Parathyroid adenoma (tissue), 2 donors: Measurements from ENCODE around the gene DFFA.
"Not testable (repeated sequence)": the region's sequence is repeated elsewhere in the genome, so short reads cannot be mapped to it uniquely, and the experiment has no call there.

Experiments
- H2AFZ ChIP-seq: fragments of 300-600 bp; sonication (generic); one replicate; pipeline ENCODE4 v1.7.0; 2017; ENCODE audit warnings: antibody characterized with exemption, mild to moderate bottlenecking
- H3K27ac ChIP-seq: fragments of 300-600 bp; sonication (generic); one replicate; pipeline ENCODE4 v1.7.0; 2017
- H3K27me3 ChIP-seq: fragments of 300-600 bp; sonication (generic); one replicate; pipeline ENCODE4 v1.7.0; 2017; ENCODE audit warnings: low read length; ENCODE audit not compliant: control insufficient read depth, insufficient read depth
- H3K36me3 ChIP-seq: fragments of 300-600 bp; sonication (generic); one replicate; pipeline ENCODE4 v1.7.0; 2017; ENCODE audit warnings: low read length; ENCODE audit not compliant: control insufficient read depth, insufficient read depth
- H3K4me1 ChIP-seq: fragments of 300-600 bp; sonication (generic); one replicate; pipeline ENCODE4 v1.7.0; 2017; ENCODE audit warnings: control low read depth
- H3K4me2 ChIP-seq: fragments of 300-600 bp; sonication (generic); one replicate; pipeline ENCODE4 v1.7.0; 2017; ENCODE audit warnings: low read length
- H3K4me3 ChIP-seq: fragments of 300-600 bp; sonication (generic); one replicate; pipeline ENCODE4 v1.7.0; 2017; ENCODE audit warnings: low read depth, low read length
- H3K79me2 ChIP-seq: fragments of 300-600 bp; sonication (generic); one replicate; pipeline ENCODE4 v1.7.0; 2017; ENCODE audit warnings: control low read depth
- H3K9ac ChIP-seq: fragments of 300-600 bp; sonication (generic); one replicate; pipeline ENCODE4 v1.7.0; 2017; ENCODE audit warnings: mild to moderate bottlenecking
- H3K9me3 ChIP-seq: fragments of 300-600 bp; sonication (generic); one replicate; pipeline ENCODE4 v1.7.0; 2017; ENCODE audit warnings: low read length; ENCODE audit not compliant: control insufficient read depth
- CTCF ChIP-seq: fragments of 300-600 bp; sonication (generic); IDR thresholded peaks from one replicate; pipeline ENCODE4 v1.7.0; 2017; ENCODE audit warnings: antibody characterized with exemption, mild to moderate bottlenecking
- donor health status: primary hyperparathyroidism.

DFFA gene

GRCh38 chr1:10419351-10419750 lies 53.0 kb downstream of the DFFA start:
- Histone ChIP-seq H3K9ac (no peak overlapping the region), H3K36me3 (no peaks in the 10 kb centered on the region), H3K27me3 (no peaks in the 10 kb centered on the region), H3K4me1 (no peaks in the 10 kb centered on the region), H3K79me2 (no peaks in the 10 kb centered on the region), H3K9me3 (no peaks in the 10 kb centered on the region), H3K27ac (no peak overlapping the region), H3K4me3 (no peak overlapping the region), H3K4me2 (no peak overlapping the region), H2AFZ (no peak overlapping the region)
- no peak for TF ChIP-seq CTCF

DNA sequence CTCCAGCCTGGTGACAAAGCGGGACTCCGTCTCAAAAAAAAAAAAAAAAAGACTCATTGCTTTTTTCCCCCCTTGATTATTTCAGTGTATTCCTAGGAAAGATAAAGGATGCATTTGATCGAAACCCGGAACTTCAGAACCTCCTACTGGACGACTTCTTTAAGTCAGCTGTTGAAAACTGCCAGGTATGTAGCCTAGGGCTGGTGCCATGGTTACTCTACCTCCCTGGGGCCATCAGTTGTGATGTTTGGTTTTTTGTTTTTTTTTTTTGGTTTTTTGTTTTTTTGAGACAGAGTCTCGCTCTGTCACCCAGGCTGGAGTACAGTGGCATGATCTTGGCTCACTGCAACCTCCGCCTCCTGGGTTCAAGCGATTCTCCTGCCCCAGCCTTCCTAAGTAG lies 53.6 kb downstream of the DFFA start:
- H3K9ac ChIP-seq, H3K27me3 ChIP-seq, H3K36me3 ChIP-seq, H3K4me3 ChIP-seq, H3K4me1 ChIP-seq, H2AFZ ChIP-seq, H3K79me2 ChIP-seq, H3K4me2 ChIP-seq, H3K9me3 ChIP-seq, H3K27ac ChIP-seq: not testable (repeated sequence)

DNA sequence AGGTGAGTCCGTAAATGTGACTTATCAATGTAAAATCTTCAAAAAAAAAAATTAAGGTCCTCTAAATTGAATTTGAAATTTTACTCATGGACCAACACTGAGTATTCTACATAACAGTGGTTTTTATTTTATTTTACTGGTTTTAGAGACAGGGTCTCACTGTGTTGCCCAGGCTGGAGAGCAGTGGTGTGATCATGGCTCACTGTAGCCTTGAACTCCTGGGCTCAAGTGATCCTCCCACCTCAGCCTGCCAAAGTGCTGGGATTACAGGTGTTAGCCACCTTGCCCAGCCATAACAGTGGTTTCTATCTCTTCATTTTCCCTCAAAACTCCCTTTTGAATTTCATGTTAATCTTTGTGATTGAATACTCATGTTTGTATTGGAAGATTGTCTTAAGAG lies 56.4 kb downstream of the DFFA start:
- not testable (repeated sequence) for H3K27ac ChIP-seq, H3K27me3 ChIP-seq, H3K9ac ChIP-seq, H2AFZ ChIP-seq, H3K4me2 ChIP-seq, H3K4me1 ChIP-seq, H3K9me3 ChIP-seq, H3K79me2 ChIP-seq, H3K36me3 ChIP-seq, H3K4me3 ChIP-seq

- H3K36me3 ChIP-seq: no peaks in the 10 kb centered on the region
- H3K9me3 ChIP-seq: no peaks in the 10 kb centered on the region
- no peak overlapping the region for H3K9ac ChIP-seq
- TF ChIP-seq CTCF: no peak
- H3K4me2 ChIP-seq: no peak overlapping the region
- H3K4me3 ChIP-seq: no peak overlapping the region
- H3K27me3 ChIP-seq: no peaks in the 10 kb centered on the region
- H3K27ac ChIP-seq: no peak overlapping the region
- H3K79me2 ChIP-seq: no peaks in the 10 kb centered on the region
- no peak overlapping the region for H2AFZ ChIP-seq
- H3K4me1 ChIP-seq: no peaks in the 10 kb centered on the region
Observed at GRCh38 chr1:10415211-10415930, 57.0 kb downstream of the DFFA start.

GRCh38 chr1:10407201-10407600 lies 65.1 kb downstream of the DFFA start:
- Histone ChIP-seq H3K4me1 (no peaks in the 10 kb centered on the region), H3K36me3 (no peaks in the 10 kb centered on the region), H3K27me3 (no peaks in the 10 kb centered on the region), H3K9ac (no peak overlapping the region), H3K4me3 (no peak overlapping the region), H3K4me2 (no peak overlapping the region), H3K79me2 (no peaks in the 10 kb centered on the region), H3K27ac (no peak overlapping the region), H2AFZ (no peak overlapping the region), H3K9me3 (no peaks in the 10 kb centered on the region)
- TF ChIP-seq CTCF: no peak
